IPS-NIHi11 (cell line): ENCODE data around the gene TARDBP.
"Not testable (repeated sequence)": the region's sequence is repeated elsewhere in the genome, so short reads cannot be mapped to it uniquely, and the experiment has no call there.

Source experiments
- DNase-seq: peaks from one replicate; pipeline ENCODE4 v3.0.0; 2012; ENCODE audit warnings: mixed read lengths, low spot score

Gene TARDBP

GRCh38 chr1:10992864-10993263, 19.6 kb upstream of the TARDBP start:
- no peak for DNase-seq

GRCh38 chr1:10996100-10996499, 16.4 kb upstream of the TARDBP start:
- DNase-seq: no peak

- DNase-seq: no peak
Observed at GRCh38 chr1:11000526-11000925, 11.9 kb upstream of the TARDBP start.

- no peak for DNase-seq
Observed at GRCh38 chr1:11013160-11013531, 692 bp downstream of the TARDBP start.

- not testable (repeated sequence) for DNase-seq
Observed at GRCh38 chr1:11019358-11019757, 6.9 kb downstream of the TARDBP start.

- no peak for DNase-seq
Observed at GRCh38 chr1:11019971-11020370, 7.5 kb downstream of the TARDBP start.

GRCh38 chr1:11023201-11023600, 10.7 kb downstream of the TARDBP start:
- DNase-seq: no peak

- DNase-seq: no peak
Observed at GRCh38 chr1:11024154-11024873, 11.9 kb downstream of the TARDBP start.

- DNase-seq: no peak
Observed at GRCh38 chr1:11024874-11025203, 12.4 kb downstream of the TARDBP start.

- no peak for DNase-seq
Observed at GRCh38 chr1:11025618-11026017, 13.2 kb downstream of the TARDBP start.

GRCh38 chr1:11026052-11026451, 13.6 kb downstream of the TARDBP start:
- no peak for DNase-seq

GRCh38 chr1:11026903-11027302, 14.4 kb downstream of the TARDBP start:
- no peak for DNase-seq

- no peak for DNase-seq
Observed at GRCh38 chr1:11027316-11027715, 14.9 kb downstream of the TARDBP start.

- no peak for DNase-seq
Observed at GRCh38 chr1:11028018-11028417, 15.6 kb downstream of the TARDBP start.

- DNase-seq: no peak
Observed at GRCh38 chr1:11030865-11031264, 18.4 kb downstream of the TARDBP start.

GRCh38 chr1:11031624-11032262, 19.3 kb downstream of the TARDBP start:
- DNase-seq: no peak

GRCh38 chr1:11037019-11037739, 24.7 kb downstream of the TARDBP start:
- DNase-seq: not testable (repeated sequence)

GRCh38 chr1:11037740-11038182, 25.3 kb downstream of the TARDBP start:
- peak; percentile 91 for DNase-seq

GRCh38 chr1:11039351-11040104, 27.1 kb downstream of the TARDBP start:
- DNase-seq: no peak

- not testable (repeated sequence) for DNase-seq
Observed at GRCh38 chr1:11040105-11040429, 27.6 kb downstream of the TARDBP start.

- no peak for DNase-seq
Observed at GRCh38 chr1:11041048-11041447, 28.6 kb downstream of the TARDBP start.

- DNase-seq: no peak
Observed at GRCh38 chr1:11042065-11042464, 29.6 kb downstream of the TARDBP start.
